ENCODE data around the gene MRPS7.
"Not testable (repeated sequence)": the region's sequence is repeated elsewhere in the genome, so short reads cannot be mapped to it uniquely, and the experiment has no call there.

The MRPS7 gene

DNA sequence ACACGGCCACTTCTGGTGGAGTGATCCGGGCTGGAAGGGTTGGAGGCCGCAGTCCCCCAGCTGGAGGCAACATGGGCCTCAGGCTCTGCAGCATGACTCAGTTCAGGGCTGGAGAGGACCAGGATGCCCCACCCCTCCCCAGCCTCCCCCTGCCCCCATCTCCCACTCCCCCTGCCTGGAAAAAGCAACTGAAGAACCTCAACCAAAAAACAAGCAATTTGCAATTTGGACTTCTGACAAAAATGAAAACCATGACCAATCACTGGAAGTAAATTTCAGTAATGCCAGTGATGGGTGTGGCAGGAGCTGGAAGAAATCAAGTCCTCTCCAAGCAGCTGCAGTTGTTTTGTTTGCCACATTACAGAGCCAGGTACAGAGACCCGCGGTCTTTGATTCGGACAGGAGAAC lies 16.0 kb downstream of the MRPS7 start:
- Histone ChIP-seq H3K9me3 (ENCODE audit: insufficient read depth, low read depth, low read length) (no peaks in the 10 kb centered on the region), H3K36me3 (ENCODE audit: insufficient read depth, low read depth, low read length) (peaks cover 17% of the 10 kb centered on the region), H3K9ac (ENCODE audit: low read depth, low read length) (no peak overlapping the region), H3K4me1 (ENCODE audit: insufficient read depth, low read length) (no peaks in the 10 kb centered on the region), H3K27ac (ENCODE audit: low read length) (no peak overlapping the region), H3K4me3 (ENCODE audit: low read length) (no peak overlapping the region), H3K27me3 (ENCODE audit: insufficient read depth, low read length) (no peaks in the 10 kb centered on the region)

DNA sequence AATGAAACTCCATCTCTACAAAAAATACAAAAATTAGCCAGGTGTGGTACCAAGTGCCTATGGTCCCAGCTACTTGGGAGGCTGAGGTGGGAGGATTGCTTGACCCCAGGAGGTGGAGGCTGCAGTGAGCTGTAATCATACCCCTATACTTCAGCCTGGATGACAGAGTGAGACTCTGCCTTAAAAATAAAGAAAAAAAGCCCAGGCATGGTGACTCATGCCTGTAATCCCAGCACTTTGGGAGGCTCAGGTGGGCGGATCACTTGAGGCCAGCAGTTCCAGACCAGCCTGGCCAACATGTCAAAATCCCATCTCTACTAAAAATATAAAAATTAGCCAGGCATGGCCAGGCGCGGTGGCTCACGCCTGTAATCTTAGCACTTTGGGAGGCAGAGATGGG lies 18.5 kb downstream of the MRPS7 start:
- H3K36me3 ChIP-seq (ENCODE audit: insufficient read depth, low read depth, low read length) = peaks cover 21% of the 10 kb centered on the region

DNA sequence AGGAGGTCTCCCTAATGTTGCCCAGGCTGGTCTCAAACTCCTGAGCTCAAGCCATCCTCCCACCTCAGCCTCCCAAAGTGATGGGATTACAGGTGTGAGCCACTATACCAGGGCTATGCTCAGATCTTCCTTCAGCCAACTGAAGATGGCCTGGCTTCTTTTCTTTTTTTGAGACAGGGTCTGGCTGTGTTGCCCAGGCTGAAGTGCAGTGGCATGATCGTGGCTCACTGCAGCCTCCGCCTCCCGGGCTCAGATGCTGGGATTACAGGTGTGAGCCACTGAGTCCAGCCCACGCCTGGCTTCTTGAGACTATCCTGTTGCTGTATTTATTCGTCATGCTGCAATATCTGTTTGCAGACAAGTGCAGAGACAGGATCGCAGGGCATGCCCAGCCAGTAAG lies 23.4 kb downstream of the MRPS7 start:
- peaks cover 26% of the 10 kb centered on the region for H3K36me3 ChIP-seq (ENCODE audit: insufficient read depth, low read depth, low read length)
- H3K4me3 ChIP-seq (ENCODE audit: low read length) = no peak overlapping the region
- no peak overlapping the region for H3K27ac ChIP-seq (ENCODE audit: low read length)
- H3K9me3 ChIP-seq (ENCODE audit: insufficient read depth, low read depth, low read length) = no peaks in the 10 kb centered on the region
- no peak overlapping the region for H3K9ac ChIP-seq (ENCODE audit: low read depth, low read length)
- peaks cover 2% of the 10 kb centered on the region; the same call in 1 of the 2 replicates for H3K4me1 ChIP-seq (ENCODE audit: insufficient read depth, low read length)
- no peaks in the 10 kb centered on the region; the same call in 1 of the 2 replicates for H3K27me3 ChIP-seq (ENCODE audit: insufficient read depth, low read length)

More for the DNA sequence above, 18.5 kb downstream of the MRPS7 start:
- H3K4me3 ChIP-seq (ENCODE audit: low read length); H3K27ac ChIP-seq (ENCODE audit: low read length); H3K4me1 ChIP-seq (ENCODE audit: insufficient read depth, low read length); H3K9ac ChIP-seq (ENCODE audit: low read depth, low read length); H3K27me3 ChIP-seq (ENCODE audit: insufficient read depth, low read length); H3K9me3 ChIP-seq (ENCODE audit: insufficient read depth, low read depth, low read length): not testable (repeated sequence)

DNA sequence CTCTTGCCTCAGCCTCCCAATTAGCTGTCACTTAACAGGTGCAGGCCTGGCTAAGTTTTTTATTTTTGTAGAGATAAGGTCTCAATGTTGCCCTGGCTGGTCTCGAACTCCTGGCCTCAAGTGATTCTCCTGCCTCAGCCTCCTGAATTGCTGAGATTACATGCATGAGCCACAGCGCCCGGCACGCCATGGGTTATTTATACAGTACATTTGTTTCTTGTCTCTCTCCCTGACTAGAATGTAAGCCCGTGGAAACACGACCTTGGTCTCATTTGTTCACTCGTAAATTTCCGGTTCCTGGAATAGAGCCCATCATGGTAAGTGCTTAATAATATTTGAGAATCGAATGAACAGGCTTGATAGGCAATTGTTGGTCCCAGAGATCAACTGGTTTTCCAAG lies 25.5 kb downstream of the MRPS7 start:
- Histone ChIP-seq H3K4me3 (ENCODE audit: low read length) (no peak overlapping the region), H3K27me3 (ENCODE audit: insufficient read depth, low read length) (no peaks in the 10 kb centered on the region; the same call in 1 of the 2 replicates), H3K4me1 (ENCODE audit: insufficient read depth, low read length) (peaks cover 2% of the 10 kb centered on the region; the same call in 1 of the 2 replicates), H3K9me3 (ENCODE audit: insufficient read depth, low read depth, low read length) (no peaks in the 10 kb centered on the region), H3K9ac (ENCODE audit: low read depth, low read length) (no peak overlapping the region), H3K27ac (ENCODE audit: low read length) (no peak overlapping the region), H3K36me3 (ENCODE audit: insufficient read depth, low read depth, low read length) (peaks cover 21% of the 10 kb centered on the region)

DNA sequence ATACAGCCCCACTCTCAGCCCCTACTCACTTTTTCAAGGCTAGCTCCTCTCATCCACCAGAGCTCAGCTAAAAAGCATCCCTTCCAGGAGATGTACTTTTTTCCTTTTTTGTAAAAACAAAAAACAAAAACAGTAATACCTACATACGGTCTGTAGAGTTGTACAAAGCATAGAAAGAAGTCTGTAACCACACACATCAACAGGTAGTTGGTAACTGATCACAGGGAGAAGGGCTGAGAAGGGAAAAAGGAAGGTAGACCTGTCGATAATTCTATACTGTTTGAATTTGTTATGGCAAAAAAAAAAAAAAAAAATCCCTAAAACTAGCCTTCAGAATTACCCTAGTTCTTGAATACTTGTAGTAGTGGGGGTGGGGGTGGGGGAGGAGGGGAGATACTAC lies 26.7 kb downstream of the MRPS7 start:
- Histone ChIP-seq H3K4me1 (ENCODE audit: insufficient read depth, low read length) (peaks cover 2% of the 10 kb centered on the region; the same call in 1 of the 2 replicates), H3K4me3 (ENCODE audit: low read length) (peak overlapping the region; percentile 94), H3K9ac (ENCODE audit: low read depth, low read length) (peak overlapping the region; percentile 82; the same call in 1 of the 2 replicates), H3K27me3 (ENCODE audit: insufficient read depth, low read length) (no peaks in the 10 kb centered on the region; the same call in 1 of the 2 replicates), H3K36me3 (ENCODE audit: insufficient read depth, low read depth, low read length) (peaks cover 20% of the 10 kb centered on the region), H3K27ac (ENCODE audit: low read length) (no peak overlapping the region), H3K9me3 (ENCODE audit: insufficient read depth, low read depth, low read length) (no peaks in the 10 kb centered on the region)

DNA sequence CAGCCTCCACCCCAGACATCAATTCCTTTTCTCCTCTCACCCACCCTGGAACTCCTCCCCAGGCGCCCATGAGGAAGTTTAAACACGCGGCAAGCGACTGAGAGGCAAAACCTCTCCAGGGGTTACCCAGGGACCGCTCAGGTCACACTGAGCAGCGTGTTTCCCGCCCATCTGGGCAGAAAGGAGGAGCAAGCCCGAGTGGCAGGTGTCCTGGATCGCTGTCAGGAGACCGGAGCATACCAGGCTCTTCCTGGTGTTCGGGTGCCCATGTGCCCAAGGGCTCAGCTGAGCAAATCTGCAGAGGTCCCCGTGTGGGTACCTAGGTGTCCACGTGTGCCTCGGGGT lies 27.1 kb downstream of the MRPS7 start:
- H3K9ac ChIP-seq (ENCODE audit: low read depth, low read length) = peak overlapping the region; percentile 82
- H3K27me3 ChIP-seq (ENCODE audit: insufficient read depth, low read length) = no peaks in the 10 kb centered on the region; the same call in 1 of the 2 replicates
- H3K27ac ChIP-seq (ENCODE audit: low read length) = no peak overlapping the region
- peaks cover 2% of the 10 kb centered on the region; the same call in 1 of the 2 replicates for H3K4me1 ChIP-seq (ENCODE audit: insufficient read depth, low read length)
- H3K36me3 ChIP-seq (ENCODE audit: insufficient read depth, low read depth, low read length) = peaks cover 18% of the 10 kb centered on the region
- no peaks in the 10 kb centered on the region for H3K9me3 ChIP-seq (ENCODE audit: insufficient read depth, low read depth, low read length)
- H3K4me3 ChIP-seq (ENCODE audit: low read length) = peak overlapping the region; percentile 94

DNA sequence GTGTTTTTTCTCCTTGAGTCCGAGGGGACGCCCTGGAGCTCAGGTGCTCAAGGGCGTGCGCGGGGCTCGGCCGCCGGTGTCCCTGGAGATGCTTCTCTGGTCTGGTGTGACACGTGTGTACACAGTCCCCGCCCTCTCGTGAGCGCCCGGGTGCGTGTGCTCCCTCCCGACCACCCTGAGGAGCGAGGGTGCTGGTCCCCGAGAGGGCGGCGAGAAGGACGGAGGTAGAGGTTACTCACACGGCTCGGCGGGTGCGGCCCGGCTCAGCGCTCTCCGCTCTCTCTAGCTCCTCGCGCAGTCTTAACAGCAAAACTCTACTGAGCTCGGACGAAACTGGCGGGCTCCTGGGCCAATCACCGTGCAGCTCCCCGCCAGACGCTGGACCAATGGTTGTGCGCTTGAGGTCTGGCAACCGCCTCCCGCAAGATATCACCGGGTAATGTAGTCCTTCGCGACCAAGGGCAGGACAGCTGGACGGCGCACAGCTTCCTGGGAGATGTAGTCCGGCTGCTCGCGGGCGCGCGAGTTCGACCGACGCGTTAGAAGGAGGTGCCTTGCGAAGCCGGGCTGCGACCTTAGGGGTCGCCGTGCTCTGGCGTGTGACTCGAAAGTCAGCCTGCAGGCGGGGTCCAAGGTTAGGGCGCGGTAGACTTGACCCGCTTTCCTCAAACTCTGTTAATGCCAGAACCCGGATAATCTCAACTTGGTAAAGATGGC lies 27.6 kb downstream of the MRPS7 start, which contains the start of gene SLC25A19:
TSS of gene SLC25A19 (minus strand) at position 319 of the 717 bp plus-strand sequence. CDS start 2,669 bp downstream, outside the sequence.
- Histone ChIP-seq H3K9me3 (ENCODE audit: insufficient read depth, low read depth, low read length) (no peaks in the 10 kb centered on the region), H3K27ac (ENCODE audit: low read length) (no peak within 1 kb of the TSS), H3K4me1 (ENCODE audit: insufficient read depth, low read length) (peaks cover 2% of the 10 kb centered on the region; the same call in 1 of the 2 replicates), H3K27me3 (ENCODE audit: insufficient read depth, low read length) (no peaks in the 10 kb centered on the region; the same call in 1 of the 2 replicates), H3K9ac (ENCODE audit: low read depth, low read length) (peak within 1 kb of the TSS; percentile 82), H3K4me3 (ENCODE audit: low read length) (peak within 1 kb of the TSS; percentile 94), H3K36me3 (ENCODE audit: insufficient read depth, low read depth, low read length) (peaks cover 18% of the 10 kb centered on the region)

DNA sequence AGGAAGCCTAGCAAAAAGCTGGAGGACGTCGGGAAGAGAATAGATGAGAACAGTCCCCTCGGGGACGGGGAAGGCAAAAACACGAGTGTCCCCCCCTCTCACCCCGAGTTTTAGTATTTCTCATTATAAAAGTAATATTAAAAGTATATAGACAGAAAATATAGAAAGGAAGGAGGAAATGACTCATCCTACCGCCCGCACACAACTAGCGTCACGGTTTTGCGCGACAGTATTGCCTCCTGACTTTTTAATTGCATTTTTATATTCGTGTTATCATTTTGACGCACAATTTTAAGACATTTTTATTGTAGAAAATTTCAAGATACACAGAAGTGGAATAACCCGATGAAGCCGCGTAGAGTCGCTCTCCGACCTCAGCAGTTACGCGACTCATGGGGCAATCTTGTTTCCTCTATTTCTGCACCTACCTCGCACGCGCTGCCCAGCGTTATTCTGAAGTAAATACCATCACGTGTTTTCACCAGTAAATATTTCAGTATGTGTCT lies 28.2 kb downstream of the MRPS7 start:
- H3K27ac ChIP-seq (ENCODE audit: low read length) = no peak overlapping the region
- no peaks in the 10 kb centered on the region for H3K9me3 ChIP-seq (ENCODE audit: insufficient read depth, low read depth, low read length)
- no peaks in the 10 kb centered on the region; the same call in 1 of the 2 replicates for H3K27me3 ChIP-seq (ENCODE audit: insufficient read depth, low read length)
- peak overlapping the region; percentile 31; the same call in 1 of the 2 replicates for H3K9ac ChIP-seq (ENCODE audit: low read depth, low read length)
- H3K36me3 ChIP-seq (ENCODE audit: insufficient read depth, low read depth, low read length) = peaks cover 18% of the 10 kb centered on the region
- peaks cover 2% of the 10 kb centered on the region; the same call in 1 of the 2 replicates for H3K4me1 ChIP-seq (ENCODE audit: insufficient read depth, low read length)
- H3K4me3 ChIP-seq (ENCODE audit: low read length) = peak overlapping the region; percentile 94

DNA sequence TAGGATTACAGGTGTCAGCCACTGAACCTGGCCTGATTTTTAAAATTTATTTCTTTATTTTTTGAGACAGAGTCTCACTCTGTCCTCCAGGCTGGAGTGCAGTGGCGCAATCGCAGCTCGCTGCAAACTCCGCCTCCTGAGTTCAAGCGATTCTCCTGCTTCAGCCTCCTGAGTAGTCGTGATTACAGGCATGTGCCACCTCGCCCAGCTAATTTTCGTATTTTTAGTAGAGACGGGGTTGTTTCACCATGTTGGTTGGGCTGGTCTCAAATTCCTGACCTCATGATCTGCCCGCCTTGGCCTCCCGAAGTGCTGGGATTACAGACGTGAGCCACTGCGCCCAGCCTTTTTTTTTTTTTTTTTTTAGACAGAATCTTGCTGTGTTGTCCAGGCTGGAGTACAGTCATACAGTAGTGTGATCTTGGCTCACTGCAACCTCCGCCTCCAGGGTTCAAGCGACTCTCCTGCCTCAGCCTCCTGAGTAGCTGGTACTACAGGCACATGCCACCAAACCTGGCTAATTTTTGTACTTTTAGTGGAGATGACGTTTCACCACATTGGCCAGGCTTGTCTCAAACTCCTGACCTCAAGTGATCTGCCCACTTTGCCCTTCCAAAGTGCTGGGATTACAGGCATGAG lies 31.2 kb downstream of the MRPS7 start:
- not testable (repeated sequence) for H3K4me3 ChIP-seq (ENCODE audit: low read length); H3K27ac ChIP-seq (ENCODE audit: low read length); H3K9ac ChIP-seq (ENCODE audit: low read depth, low read length); H3K4me1 ChIP-seq (ENCODE audit: insufficient read depth, low read length); H3K9me3 ChIP-seq (ENCODE audit: insufficient read depth, low read depth, low read length); H3K27me3 ChIP-seq (ENCODE audit: insufficient read depth, low read length); H3K36me3 ChIP-seq (ENCODE audit: insufficient read depth, low read depth, low read length)

DNA sequence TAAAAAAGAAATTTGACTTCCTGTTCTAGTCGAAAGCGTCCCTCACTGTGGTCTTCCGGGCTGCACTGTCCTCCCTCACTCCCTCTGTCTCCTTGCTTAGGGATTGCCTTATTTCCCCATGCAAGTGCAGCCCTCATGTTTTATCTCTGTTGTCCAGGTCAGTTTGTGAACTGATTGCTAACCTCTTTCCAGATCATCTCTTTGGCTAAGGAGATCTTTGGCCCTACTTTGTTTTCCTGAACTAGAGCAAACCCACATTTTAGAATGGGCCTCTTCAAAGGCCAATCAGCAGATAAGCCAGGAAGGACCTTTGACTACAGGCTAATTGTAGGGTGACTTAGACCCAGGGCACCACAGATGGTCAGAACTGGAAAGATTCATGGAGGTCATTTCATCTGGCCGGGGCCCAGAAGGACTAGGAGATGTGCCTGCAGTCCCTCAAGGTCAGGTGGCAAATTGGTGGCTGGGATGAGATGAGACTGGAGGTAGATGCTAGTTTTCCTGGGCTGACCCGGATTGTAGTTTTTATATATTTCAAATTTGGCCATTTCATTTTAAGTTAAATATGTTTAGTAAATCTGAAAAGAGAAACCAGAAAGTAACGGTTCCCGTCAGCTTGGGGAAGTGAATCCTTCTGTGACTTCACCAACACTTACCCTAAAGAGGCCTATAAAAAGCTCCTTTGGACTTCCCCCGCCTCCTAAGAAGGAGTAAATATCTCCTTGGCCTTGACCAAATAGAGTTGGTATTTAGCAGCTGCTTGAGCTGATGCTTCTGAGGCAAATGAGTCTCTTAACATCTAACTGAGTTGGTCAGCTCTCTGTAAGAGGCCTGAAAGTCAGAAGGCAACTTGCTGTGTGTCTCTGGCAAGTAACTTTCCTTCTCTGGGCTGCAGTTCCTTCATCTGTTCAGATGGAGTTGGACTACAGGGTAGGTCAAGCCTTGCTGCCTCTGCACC lies 33.8 kb downstream of the MRPS7 start:
- Histone ChIP-seq H3K27ac (ENCODE audit: low read length) (no peak overlapping the region), H3K36me3 (ENCODE audit: insufficient read depth, low read depth, low read length) (no peaks in the 10 kb centered on the region), H3K9ac (ENCODE audit: low read depth, low read length) (no peak overlapping the region), H3K9me3 (ENCODE audit: insufficient read depth, low read depth, low read length) (no peaks in the 10 kb centered on the region), H3K4me1 (ENCODE audit: insufficient read depth, low read length) (no peaks in the 10 kb centered on the region), H3K4me3 (ENCODE audit: low read length) (no peak overlapping the region), H3K27me3 (ENCODE audit: insufficient read depth, low read length) (no peaks in the 10 kb centered on the region)

DNA sequence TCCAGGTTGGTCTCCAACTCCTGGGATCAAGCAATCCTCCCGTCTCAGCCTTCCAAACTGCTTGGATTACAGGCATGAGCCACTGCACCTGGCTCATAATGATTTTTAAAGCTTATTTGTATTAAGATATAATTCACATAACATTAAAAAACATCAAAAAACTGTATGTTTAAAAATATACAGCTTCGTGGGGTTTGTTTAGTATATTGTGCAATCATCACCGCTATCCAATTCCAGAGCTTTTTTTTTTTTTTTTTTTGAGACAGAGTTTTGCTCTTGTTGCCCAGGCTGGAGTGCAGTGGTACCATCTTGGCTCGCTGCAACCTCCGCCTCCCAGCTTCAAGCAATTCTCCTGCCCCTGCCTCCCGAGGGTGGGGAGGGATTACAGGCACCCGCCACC lies 38.6 kb downstream of the MRPS7 start:
- H3K27ac ChIP-seq (ENCODE audit: low read length) = no peak overlapping the region
- H3K4me1 ChIP-seq (ENCODE audit: insufficient read depth, low read length) = no peaks in the 10 kb centered on the region
- H3K9ac ChIP-seq (ENCODE audit: low read depth, low read length) = no peak overlapping the region
- H3K4me3 ChIP-seq (ENCODE audit: low read length) = no peak overlapping the region
- no peaks in the 10 kb centered on the region for H3K9me3 ChIP-seq (ENCODE audit: insufficient read depth, low read depth, low read length)
- no peaks in the 10 kb centered on the region for H3K36me3 ChIP-seq (ENCODE audit: insufficient read depth, low read depth, low read length)
- H3K27me3 ChIP-seq (ENCODE audit: insufficient read depth, low read length) = no peaks in the 10 kb centered on the region

All from iPS-20b (cell line).